Central memory CD8-positive, alpha-beta T cell (primary cell): Measurements from ENCODE around the gene HOXB9.
A peak's percentile ranks its signal among the peaks of the same experiment; 100 is the strongest.

Experiments
- ATAC-seq: fragments of 150-1000 bp; cut with Tn5 transposase; replicated peaks from 2 replicates; pipeline ENCODE4 v1.10.0; 2022; ENCODE audit warnings: mild to moderate bottlenecking, moderate FRiP score, moderate number of reproducible peaks; ENCODE audit not compliant: poor library complexity, severe bottlenecking; ENCODE audit errors: extremely low read depth
- DNase-seq, 2 donors: peaks; one replicate each; pipeline ENCODE4 v3.0.0; 2021; ENCODE audit warnings: low spot score in 2 of 2
- H3K27ac Mint-ChIP-seq: one replicate; pipeline ENCODE4 v1.8.0; 2022; ENCODE audit warnings: low read depth, mild to moderate bottlenecking, moderate library complexity, mixed read lengths
- H3K27me3 Mint-ChIP-seq: one replicate; pipeline ENCODE4 v1.8.0; 2022; ENCODE audit warnings: mixed read lengths
- H3K36me3 Mint-ChIP-seq: one replicate; pipeline ENCODE4 v1.8.0; 2022; ENCODE audit warnings: mild to moderate bottlenecking, moderate library complexity, mixed read lengths; ENCODE audit not compliant: insufficient read depth
- H3K4me1 Mint-ChIP-seq: one replicate; pipeline ENCODE4 v1.8.0; 2022; ENCODE audit warnings: mixed read lengths
- H3K4me3 Mint-ChIP-seq: one replicate; pipeline ENCODE4 v1.8.0; 2022; ENCODE audit warnings: mild to moderate bottlenecking, moderate library complexity, mixed read lengths
- H3K9me3 Mint-ChIP-seq: one replicate; pipeline ENCODE4 v1.8.0; 2022; ENCODE audit warnings: mixed read lengths

The HOXB9 gene

DNA sequence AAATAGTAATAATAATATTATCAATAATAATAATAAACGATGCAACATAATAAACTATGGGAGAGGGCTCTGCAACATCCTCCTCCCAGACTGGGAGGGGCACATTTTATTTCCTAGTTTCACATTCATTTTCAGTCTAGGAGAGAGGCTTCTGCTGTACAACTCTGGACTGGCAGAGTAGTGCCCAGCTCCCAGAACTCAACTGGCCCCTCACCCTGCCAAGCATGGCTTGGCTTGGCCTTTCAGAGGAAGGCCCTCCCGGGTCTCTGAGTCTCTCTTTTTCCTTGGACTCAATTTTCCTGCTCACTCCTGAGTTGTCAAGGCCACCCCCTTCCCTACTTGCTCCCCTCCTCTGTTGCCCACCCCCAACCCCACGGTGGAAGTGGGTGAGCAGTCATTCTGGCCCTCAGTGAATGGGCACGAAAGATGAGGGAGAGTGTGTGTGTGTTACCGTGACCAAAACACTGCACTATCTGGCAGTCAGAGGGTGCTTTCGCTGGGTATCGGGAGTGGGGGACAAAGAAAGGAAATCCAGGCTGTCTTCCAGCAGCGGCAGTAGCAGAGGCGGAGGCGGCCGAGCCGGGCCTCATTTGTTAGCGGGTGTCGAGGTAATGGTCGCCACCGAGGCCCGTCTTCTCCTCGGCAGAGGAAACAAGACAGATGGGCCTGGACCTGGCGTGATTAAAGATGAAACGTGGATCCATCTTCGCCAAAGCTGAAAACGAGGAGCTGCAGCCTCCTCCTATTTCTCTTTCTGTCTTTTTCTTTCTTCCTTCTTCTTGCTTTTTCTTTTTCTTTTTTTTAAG is 50.3 kb downstream of the HOXB9 start:
- Mint-ChIP-seq H3K27me3 (peaks cover 22% of the 10 kb centered on the region), H3K4me3 (peak overlapping the region; percentile 40), H3K36me3 (peaks cover 15% of the 10 kb centered on the region), H3K4me1 (peaks cover 15% of the 10 kb centered on the region), H3K9me3 (no peaks in the 10 kb centered on the region), H3K27ac (no peak overlapping the region)
- ATAC-seq (no peak), DNase-seq (no peak)

DNA sequence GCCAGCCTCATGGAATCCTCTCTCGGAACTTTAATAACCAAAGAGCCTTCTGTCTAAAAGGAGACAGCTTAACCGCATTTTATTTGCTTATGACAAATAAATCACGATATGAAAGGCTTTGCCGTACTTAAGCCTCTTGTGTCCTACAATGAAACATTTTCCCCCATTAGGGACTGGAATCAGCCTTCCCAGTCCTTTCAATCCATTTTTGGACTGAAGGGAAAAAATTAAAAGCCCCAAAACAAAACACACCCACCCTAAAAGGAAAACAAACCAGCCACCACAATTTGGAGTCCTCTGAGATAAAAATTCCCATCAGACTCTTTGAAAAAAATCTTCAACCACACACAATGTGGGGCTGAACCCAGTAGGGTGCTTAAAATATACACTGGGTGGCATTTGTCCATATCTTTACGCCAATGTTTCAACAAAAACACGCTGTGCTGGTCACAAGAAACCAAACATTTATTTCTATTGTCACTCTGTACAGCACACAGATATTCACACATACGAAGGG is 51.0 kb downstream of the HOXB9 start:
- H3K27me3 Mint-ChIP-seq = peaks cover 15% of the 10 kb centered on the region
- no peak overlapping the region for H3K4me3 Mint-ChIP-seq
- ATAC-seq (no peak), DNase-seq (no peak)
- H3K36me3 Mint-ChIP-seq = peaks cover 15% of the 10 kb centered on the region
- H3K27ac Mint-ChIP-seq = no peak overlapping the region
- no peaks in the 10 kb centered on the region for H3K9me3 Mint-ChIP-seq
- peaks cover 15% of the 10 kb centered on the region for H3K4me1 Mint-ChIP-seq

DNA sequence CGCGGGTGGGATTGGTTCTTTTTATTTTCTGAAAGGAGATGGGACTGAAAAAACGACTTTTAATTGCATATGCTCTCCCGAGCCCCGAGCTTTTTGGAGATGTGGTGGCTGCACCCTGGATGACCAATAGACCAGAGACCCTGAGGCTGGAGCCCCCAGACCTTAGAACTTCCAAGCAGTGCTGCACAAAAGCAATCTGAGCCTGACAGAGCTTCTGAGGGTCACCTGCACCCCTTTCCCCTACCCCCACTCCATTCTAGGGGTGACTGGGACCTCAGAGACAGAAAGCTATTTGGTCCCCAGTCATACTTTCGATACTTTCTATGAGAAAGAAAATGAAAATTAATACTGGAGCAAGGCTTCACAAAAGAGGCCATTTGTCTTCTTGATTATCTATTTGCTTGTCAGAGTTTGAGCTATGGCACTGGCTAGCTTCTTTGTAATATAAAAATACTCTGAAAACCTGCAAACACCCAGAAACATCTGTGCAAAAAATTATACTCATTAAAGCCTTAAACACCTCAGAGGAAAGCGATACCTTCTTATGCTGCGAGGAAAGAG is 51.6 kb downstream of the HOXB9 start:
- no peak overlapping the region for H3K4me3 Mint-ChIP-seq
- DNase-seq = no peak
- peaks cover 15% of the 10 kb centered on the region for H3K36me3 Mint-ChIP-seq
- H3K4me1 Mint-ChIP-seq = peaks cover 15% of the 10 kb centered on the region
- H3K27ac Mint-ChIP-seq = no peak overlapping the region
- H3K9me3 Mint-ChIP-seq = no peaks in the 10 kb centered on the region
- no peak for ATAC-seq
- H3K27me3 Mint-ChIP-seq = peaks cover 9% of the 10 kb centered on the region

DNA sequence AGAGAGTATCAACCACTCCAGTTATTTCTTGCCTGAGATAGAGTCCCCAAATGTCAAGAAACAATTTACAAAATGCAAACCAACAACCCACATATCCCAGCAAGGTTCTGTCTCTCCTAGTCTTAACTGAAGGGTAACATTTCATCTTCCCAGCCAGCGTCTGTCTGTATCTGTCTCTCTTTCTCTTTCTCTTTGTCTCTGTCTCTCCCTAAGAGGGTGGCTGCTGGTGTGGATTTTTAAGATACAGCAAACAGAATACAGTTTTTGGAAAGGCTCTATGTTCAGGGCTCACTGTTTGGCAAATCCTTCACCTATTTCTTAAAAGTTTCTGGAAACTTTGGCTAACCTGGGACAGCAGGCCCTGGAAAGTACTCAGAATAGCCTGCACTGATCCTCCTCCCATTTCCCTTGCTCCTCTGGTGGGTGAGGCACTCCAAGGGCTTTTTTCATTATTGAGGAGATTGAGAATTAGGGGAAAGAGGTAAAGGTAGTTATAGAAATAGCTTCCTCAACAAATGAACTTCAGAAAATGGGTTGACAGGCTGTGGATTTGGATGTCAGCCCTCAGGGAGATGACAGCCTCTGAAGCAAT is 54.2 kb downstream of the HOXB9 start:
- H3K36me3 Mint-ChIP-seq = peaks cover 9% of the 10 kb centered on the region
- DNase-seq (no peak), ATAC-seq (no peak)
- H3K27ac Mint-ChIP-seq = no peak overlapping the region
- H3K4me3 Mint-ChIP-seq = no peak overlapping the region
- H3K27me3 Mint-ChIP-seq = no peaks in the 10 kb centered on the region
- peaks cover 11% of the 10 kb centered on the region for H3K4me1 Mint-ChIP-seq
- H3K9me3 Mint-ChIP-seq = no peaks in the 10 kb centered on the region
